ENCODE measurements around the gene RABL3. TPM values are rescaled to one million over a fixed set of nuclear protein-coding genes. Genes with fewer than 3 reads are reported as not detected.

RABL3 gene
- total and polyA plus RNA-seq, 2 of the 13 experiments (the other 11 are each of a cell fraction or from before 2014, with no cell fraction given) = 4.8 to 31.9 TPM

DNA sequence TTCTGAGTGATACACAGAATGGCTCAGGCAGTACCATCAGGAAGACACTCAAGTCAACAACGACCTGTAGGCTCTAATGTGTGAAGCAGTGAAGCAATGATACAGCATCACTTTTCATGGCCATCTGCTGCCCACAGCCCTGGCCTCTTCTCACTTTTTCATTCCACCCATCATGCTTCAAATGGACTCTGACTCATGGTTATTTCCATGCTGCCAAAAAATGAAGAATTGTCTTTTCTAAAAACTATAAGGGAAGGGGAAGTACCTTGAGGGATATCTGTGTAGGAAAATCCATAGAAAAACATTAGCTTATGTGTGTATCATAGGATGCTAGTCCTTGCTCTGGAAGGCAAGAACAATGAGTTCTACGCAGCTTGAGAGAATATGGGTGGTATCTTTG is 71.7 kb downstream of the RABL3 start (continued):
- TF ChIP-seq FOSL1 (CRISPR knock-in tag; IDR thresholded peaks at IDR 0.05; ENCODE audit: borderline replicate concordance) (no peak), FOSL2 (CRISPR knock-in tag; IDR thresholded peaks at IDR 0.05) (no peak), ZKSCAN1 (IDR thresholded peaks at IDR 0.05; ENCODE audit: low read length) (no peak), ZNF3 (CRISPR knock-in tag; IDR thresholded peaks at IDR 0.05) (no peak), PCBP1 (IDR thresholded peaks at IDR 0.05; ENCODE audit: borderline replicate concordance, low read depth, low read length) (no peak), ZNF337 (CRISPR knock-in tag; IDR thresholded peaks at IDR 0.05; ENCODE audit: borderline replicate concordance, low read depth) (no peak), ZNF101 (CRISPR knock-in tag; IDR thresholded peaks at IDR 0.05; ENCODE audit: borderline replicate concordance, low read depth) (no peak), ZNF260 (CRISPR knock-in tag; IDR thresholded peaks at IDR 0.05; ENCODE audit: borderline replicate concordance, low read depth) (no peak), NPAS2 (CRISPR knock-in tag; IDR thresholded peaks at IDR 0.05; ENCODE audit: borderline replicate concordance) (no peak), ATF7 (IDR thresholded peaks at IDR 0.05) (no peak), ATF7 (CRISPR knock-in tag; IDR thresholded peaks at IDR 0.05) (no peak)

- H3K4me1 ChIP-seq (ENCODE audit: insufficient read depth, low read length) = peaks cover 13% of the 10 kb centered on the region; the same call in 1 of the 2 replicates
- in situ Hi-C loops (cut with HindIII; ENCODE audit: extremely low pct_ligation_motif_present, low pct_unique_long_range_greater_than_20kb) = no loop called here
- no TSS peak for BruUV-seq (replicated peaks)
- ChIA-PET POLR2A (no interaction called here), CTCF (ENCODE audit: low intra/inter-chr PET ratio, low total read pairs) (no interaction called here)
- H3K79me2 ChIP-seq (ENCODE audit: insufficient read depth, low read length) = peaks cover 13% of the 10 kb centered on the region
- no peaks in the 10 kb centered on the region for H3K9me3 ChIP-seq (ENCODE audit: low read length)
- H3K27me3 ChIP-seq (ENCODE audit: control insufficient read depth in 1 of 2, insufficient read depth in 2 of 2, low read length in 2 of 2) = no peaks in the 10 kb centered on the region
- ATAC-seq (no peak), FAIRE-seq (no peak), DNase-seq (ENCODE audit: low spot score) (no peak)
- H2AFZ ChIP-seq (ENCODE audit: low read length) = no peak overlapping the region
- no peak overlapping the region for H3K4me2 ChIP-seq (ENCODE audit: low read depth, low read length)
- H3K9ac ChIP-seq (ENCODE audit: insufficient read depth, low read depth, low read length) = no peak overlapping the region
- H3K36me3 ChIP-seq (replicated peaks in 1 of 2; ENCODE audit: control insufficient read depth in 1 of 2, insufficient read depth in 2 of 2, low read length in 2 of 2) = peaks cover 26 to 74% of the 10 kb centered on the region in 2 experiments
- H3K27ac ChIP-seq (ENCODE audit: extremely low read length, insufficient read depth, low read length) = no peak overlapping the region
- H4K20me1 ChIP-seq (ENCODE audit: insufficient read depth, low read length) = peaks cover 10% of the 10 kb centered on the region; the same call in 1 of the 2 replicates
- no peak overlapping the region for H3K4me3 ChIP-seq (replicated peaks in 1 of 3; ENCODE audit: insufficient read depth in 1 of 3, low read depth in 2 of 3, low read length in 3 of 3)
- intact Hi-C loops (cut with micrococcal nuclease; ENCODE audit: unreplicated experiment) = no loop called here
- TF ChIP-seq TBP (CRISPR knock-in tag; IDR thresholded peaks at IDR 0.05) = no peak
- no peak for TF ChIP-seq MYC (CRISPR knock-in tag; IDR thresholded peaks at IDR 0.05; ENCODE audit: borderline replicate concordance)
- TF ChIP-seq MXD4 (CRISPR knock-in tag; IDR thresholded peaks at IDR 0.05) = no peak
- TF ChIP-seq NR2F1 (CRISPR knock-in tag; IDR thresholded peaks at IDR 0.05) = no peak
- TF ChIP-seq PBX3 (CRISPR knock-in tag; IDR thresholded peaks at IDR 0.05; ENCODE audit: borderline replicate concordance) = no peak
- TF ChIP-seq EED (CRISPR knock-in tag; IDR thresholded peaks at IDR 0.05) = no peak
- TF ChIP-seq SIN3A (IDR thresholded peaks at IDR 0.05; ENCODE audit: borderline replicate concordance, low read depth, low read length) = no peak
- TF ChIP-seq U2AF1 (optimal IDR thresholded peaks at IDR 0.05; ENCODE audit: low read depth, low read length) = no peak
- TF ChIP-seq REL (CRISPR knock-in tag; conservative IDR thresholded peaks at IDR 0.05) = no peak
- no peak for TF ChIP-seq FOXO1 (CRISPR knock-in tag; IDR thresholded peaks at IDR 0.05)
- TF ChIP-seq IKZF5 (CRISPR knock-in tag; IDR thresholded peaks at IDR 0.05) = no peak
- TF ChIP-seq CEBPB (IDR thresholded peaks at IDR 0.05; ENCODE audit: borderline replicate concordance, low read depth, low read length) = no peak
- TF ChIP-seq POLR2A (IDR thresholded peaks at IDR 0.05; ENCODE audit: insufficient read depth in 1 of 2, low read depth in 2 of 2, low read length in 2 of 2) = no peak
- TF ChIP-seq TAF1 (CRISPR knock-in tag; IDR thresholded peaks at IDR 0.05) = no peak
- no peak for TF ChIP-seq NR2F6 (IDR thresholded peaks at IDR 0.05)
- TF ChIP-seq NR2F6 (CRISPR knock-in tag; IDR thresholded peaks at IDR 0.05) = no peak
These were observed 77.4 kb downstream of the RABL3 start for GRCh38 chr3:120664926-120665325.

Data from HepG2 (cell line).